HG02840 (cell line): ENCODE measurements around the gene ITGB5.
A peak's percentile ranks its signal among the peaks of the same experiment; 100 is the strongest.
"Not testable (repeated sequence)": the region's sequence is repeated elsewhere in the genome, so short reads cannot be mapped to it uniquely, and the experiment has no call there.

Source experiments
- ATAC-seq: cut with Tn5 transposase; IDR thresholded peaks from one replicate; pipeline ENCODE4 v1.9.1; 2021; ENCODE audit warnings: mild to moderate bottlenecking, moderate library complexity, moderate number of reproducible peaks; ENCODE audit not compliant: unreplicated experiment, low FRiP score

Gene ITGB5

GRCh38 chr3:124839896-124840295, 47.3 kb downstream of the ITGB5 start:
- ATAC-seq: no peak

GRCh38 chr3:124838963-124839362, 48.2 kb downstream of the ITGB5 start:
- ATAC-seq: no peak

- ATAC-seq: no peak
Observed at GRCh38 chr3:124837730-124838186, 49.4 kb downstream of the ITGB5 start.

DNA sequence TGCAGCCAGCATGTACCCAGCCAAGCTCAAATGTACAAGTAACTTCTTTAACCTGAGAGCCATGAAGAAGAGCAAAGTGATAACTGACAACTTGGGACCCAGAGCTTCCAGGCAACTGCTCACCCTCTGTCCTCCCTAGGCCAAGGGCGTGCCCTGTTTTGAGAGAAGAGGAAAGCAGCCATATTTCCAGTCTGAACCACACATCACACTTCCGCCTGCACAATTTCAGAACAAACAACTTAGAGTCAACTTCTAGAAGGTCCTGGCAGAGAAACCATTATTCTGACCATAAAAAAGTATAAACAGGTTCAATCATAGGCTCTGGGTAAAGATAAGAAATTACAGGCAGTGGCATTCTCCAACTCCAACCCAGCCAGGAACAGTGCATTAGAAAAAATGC, 50.1 kb downstream of the ITGB5 start:
- no peak for ATAC-seq

- no peak for ATAC-seq
Observed at GRCh38 chr3:124836448-124836847, 50.7 kb downstream of the ITGB5 start.

DNA sequence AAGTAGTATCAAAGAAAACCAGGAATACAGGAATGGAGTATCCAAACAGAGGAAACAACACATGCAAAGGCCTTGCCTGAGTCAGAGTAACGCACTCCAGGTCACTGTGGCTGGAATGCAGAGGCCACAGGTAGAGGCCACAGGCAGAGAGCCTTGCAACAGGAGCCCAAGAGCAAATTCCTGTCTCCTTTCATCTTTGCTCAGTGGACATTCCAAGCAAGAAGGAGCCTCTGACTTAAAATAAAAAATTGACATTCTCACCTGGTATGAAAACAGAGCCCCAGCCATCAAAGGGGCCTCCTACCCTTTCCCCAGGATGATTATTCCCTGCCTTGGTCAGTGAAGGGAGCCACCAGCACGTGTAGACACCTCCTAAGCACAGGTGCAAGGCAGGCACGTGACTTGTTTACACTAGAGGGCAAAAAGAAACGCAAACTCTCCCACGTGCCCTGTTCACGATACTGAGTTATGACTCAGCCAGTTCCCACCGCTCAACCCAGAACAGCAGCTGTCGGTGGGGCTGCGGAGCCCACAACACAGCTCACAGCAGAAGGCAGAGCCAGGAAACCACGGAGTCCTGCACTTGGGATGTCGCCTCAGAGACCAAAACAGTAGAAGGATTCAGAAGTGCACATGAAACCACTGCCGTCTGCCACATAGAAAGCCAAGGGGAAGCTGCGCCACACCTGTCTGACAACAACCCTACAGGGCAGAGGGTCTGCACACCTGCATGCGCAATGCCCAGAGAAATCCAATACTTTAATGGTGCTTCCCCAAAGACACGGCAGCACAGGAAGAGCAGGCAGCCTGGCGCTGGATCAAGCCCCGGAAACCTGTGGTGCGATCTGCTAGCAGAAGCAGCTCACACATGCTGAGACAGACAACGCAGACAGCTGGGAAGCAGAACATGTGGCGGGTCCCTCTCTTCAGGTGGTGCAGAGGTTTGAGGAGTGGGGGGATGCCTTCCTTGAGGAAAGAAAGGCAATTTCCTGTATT, 52.1 kb downstream of the ITGB5 start:
- peak; percentile 91 for ATAC-seq

- no peak for ATAC-seq
Observed at GRCh38 chr3:124833710-124834332, 53.3 kb downstream of the ITGB5 start.

DNA sequence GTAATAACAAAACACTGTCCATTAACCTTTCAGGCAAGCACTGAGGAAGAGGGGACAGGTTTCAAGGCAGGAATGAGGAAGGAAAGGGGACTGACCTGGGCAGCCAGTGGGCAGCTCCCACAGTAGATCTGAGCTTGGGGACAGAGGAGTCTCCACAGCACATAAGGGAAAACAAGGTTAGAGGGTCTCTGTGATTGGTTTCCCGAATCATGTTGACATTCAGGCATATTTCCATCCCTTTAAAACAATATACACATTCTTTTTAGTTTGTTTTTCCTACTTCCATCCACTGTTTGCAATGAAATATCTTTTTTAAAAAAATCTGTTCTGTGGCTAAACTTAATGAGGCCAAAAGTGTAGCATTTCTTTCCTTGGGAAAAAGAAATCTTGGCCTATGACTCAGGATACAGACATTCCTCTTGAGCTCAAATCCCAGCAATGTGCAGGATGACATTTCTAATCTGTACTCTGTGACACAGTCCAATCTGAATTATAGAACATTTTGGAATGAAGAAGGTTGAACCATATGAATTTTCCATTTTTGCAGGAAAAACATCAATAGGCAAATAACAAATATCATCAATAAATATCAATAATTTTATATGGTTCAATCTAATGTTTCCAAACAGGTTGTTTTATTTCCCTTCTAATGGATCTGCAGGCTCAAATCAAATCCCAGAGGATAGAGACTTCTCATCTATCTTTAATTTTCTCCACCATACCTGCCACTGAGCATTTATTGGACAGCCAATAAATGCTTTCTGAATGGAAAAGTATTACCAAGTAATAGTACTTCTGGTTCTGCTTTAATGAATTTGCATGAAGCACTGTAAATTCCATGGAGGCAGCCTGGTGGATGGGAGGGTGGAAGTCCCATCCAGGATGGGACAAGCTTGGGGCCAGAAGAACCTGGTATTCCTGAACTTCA, 54.1 kb downstream of the ITGB5 start:
- no peak for ATAC-seq

DNA sequence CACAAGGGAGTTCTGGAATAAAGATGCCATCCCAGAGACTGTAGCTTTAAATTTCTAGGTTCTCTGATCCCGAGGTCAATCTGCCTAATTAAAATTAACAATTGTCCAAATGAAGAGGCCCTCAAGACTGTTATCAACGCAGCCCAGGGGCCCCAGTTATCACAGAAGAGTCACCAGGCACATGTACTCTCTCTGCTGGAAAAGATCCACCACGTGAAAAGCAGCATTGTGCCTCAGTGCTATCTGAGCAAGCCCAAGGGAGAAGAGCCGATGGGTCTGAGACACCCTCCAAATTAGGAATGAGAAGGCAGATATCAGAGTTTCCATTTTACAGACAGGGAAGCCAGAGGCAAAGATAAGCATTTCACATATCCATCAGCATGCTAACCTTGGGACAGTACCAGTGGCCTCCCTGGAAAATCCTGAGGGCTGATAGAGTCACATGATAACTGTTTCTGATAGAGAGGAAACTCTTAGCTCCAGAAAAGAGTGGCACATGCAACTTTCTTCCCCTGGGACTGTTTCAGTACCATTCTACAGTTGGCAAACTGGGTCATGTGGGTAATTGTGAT, 55.5 kb downstream of the ITGB5 start:
- no peak for ATAC-seq

- no peak for ATAC-seq
Observed at GRCh38 chr3:124829819-124830554, 57.2 kb downstream of the ITGB5 start.

DNA sequence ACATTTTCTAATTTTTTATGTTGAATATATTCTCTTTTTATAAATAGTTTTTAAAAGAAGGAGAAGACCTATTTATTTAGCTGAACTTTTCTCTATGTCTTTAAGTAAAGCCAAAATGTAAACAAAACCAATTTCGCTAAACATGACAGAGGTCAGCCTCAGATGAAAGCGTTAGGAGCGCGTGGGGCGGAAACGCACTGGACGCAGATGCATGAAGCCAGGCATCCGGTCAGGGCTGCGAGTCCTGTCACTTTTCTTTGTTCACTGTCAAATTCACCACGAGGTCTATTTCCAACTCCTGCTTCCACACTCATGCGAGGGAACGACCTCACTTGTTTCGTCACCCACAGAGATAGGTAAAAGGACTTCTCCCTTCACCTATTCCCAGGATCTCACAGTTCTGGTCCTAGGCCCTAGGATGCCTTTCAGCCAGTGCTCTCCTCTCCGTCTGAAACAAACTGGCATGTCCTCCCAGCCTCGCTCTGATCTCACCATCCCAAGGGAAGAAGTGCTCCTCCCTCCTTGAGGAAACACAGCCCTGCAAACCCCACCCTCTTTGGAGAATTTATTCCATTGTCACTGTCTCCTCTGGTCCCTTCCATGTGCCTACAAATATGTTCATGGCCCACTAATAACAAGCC, 57.9 kb downstream of the ITGB5 start:
- no peak for ATAC-seq

GRCh38 chr3:124827476-124828206, 59.5 kb downstream of the ITGB5 start:
- not testable (repeated sequence) for ATAC-seq

DNA sequence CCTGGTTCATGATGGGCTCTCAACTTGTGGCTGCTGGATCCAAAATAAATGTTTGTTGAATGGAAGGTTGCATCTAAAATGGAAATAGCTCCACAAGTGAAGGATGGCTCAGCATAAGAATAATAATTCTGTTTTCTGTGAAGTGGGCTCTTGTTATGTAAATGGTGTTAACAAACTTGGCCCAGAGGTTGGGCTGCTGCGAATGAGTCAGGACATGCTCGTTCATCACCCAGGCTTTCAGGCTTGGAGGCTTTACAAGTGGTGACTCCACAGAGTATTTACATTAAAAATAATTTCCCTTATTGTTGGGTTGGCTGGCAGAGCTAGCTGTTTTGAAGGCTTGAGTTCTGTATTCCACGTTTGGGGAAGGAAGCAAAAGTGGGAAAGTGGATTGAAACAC, 60.5 kb downstream of the ITGB5 start:
- no peak for ATAC-seq

DNA sequence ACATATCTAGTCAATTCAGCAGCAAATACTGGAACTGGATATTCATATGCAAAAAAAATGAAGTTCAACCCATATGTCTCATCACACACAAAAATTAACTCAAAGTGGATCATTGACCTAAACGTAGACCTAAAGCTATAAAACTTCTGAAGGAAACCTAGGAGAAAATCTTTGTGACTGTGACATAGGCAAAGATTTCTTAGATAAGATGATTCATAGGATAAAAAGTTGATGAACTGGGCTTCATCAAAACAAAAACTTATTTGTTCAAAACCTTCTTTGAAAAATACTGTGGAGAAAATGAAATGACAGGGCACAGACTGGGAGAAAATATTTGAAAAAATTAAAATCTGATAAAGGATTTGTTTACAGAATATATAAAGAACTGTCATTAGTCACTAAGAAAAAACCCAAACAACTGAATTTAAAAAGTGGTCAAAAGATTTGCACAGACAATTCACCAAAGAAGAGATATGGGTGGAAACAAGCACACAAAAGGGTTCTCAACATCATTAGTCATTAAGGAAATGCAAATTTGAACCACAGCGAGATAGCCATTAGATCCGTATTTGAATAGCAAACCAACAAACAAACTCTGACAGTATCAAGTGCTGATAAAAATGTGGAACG, 62.8 kb downstream of the ITGB5 start:
- no peak for ATAC-seq

GRCh38 chr3:124823648-124824047, 63.5 kb downstream of the ITGB5 start:
- ATAC-seq: no peak

DNA sequence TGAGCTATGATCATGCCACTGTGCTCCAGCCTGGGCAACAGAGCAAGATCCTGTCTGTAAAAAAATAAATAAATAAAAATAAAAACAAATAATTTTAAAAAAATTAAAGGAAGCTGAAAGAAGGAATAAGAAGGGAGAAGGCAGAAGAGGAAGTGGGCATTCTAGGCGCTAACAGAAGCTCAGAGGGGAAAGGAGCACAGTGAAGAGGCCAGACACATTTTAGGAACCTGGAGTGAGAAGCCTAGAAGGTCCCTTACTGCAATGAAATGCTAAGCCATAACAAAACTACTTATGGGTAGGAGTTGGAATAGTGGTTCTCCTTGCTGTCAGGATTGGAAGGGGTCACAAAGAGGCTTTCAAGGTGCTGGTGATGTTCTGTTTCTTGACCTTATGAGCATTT, 64.0 kb downstream of the ITGB5 start:
- ATAC-seq: no peak

DNA sequence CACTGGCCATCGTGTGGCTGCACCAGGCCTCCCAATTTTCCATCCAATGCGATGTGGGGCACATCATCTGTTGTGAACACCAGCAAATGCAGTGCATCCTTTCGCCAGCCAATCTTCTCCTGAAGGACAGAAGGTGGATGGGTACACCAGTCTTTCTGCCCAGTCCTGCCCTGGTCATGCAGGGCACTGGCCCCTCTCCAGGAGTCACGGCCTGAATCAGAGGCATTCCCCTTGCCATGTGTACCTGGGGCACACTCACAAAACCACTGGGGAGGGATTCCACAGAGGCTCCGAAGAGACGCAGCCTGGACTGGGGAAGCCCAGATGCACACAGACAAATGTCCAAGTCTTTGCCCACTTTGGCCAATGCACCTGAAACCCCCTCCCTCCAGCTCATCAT, 65.8 kb downstream of the ITGB5 start:
- ATAC-seq: no peak
